Activated naive CD4-positive, alpha-beta T cell treated with anti-CD3 and anti-CD28 coated beads, Interleukin-2, amount 10 ng/mL, durations not matched to agents 7 days and 5 days (primary cell): ENCODE results near the gene KLHL29.
A peak's percentile ranks its signal among the peaks of the same experiment; 100 is the strongest.

ENCODE experiments used
- CTCF ChIA-PET: fragments of 350-600 bp; sonication (Branson Sonifier 250); formaldehyde crosslinking; loops from one replicate; lab custom pipeline; 2021; ENCODE audit warnings: antibody characterized with exemption; lab: Charles Lee
- DNase-seq: peaks from one replicate; pipeline ENCODE4 v3.0.0-alpha.2; 2020
- H3K27ac Mint-ChIP-seq: one replicate; pipeline ENCODE4 v1.8.0; 2021; ENCODE audit warnings: mild to moderate bottlenecking, moderate library complexity, mixed read lengths
- H3K27me3 Mint-ChIP-seq: one replicate; pipeline ENCODE4 v1.8.0; 2021; ENCODE audit warnings: mild to moderate bottlenecking, mixed read lengths
- H3K36me3 Mint-ChIP-seq: one replicate; pipeline ENCODE4 v1.8.0; 2021; ENCODE audit warnings: mixed read lengths
- H3K4me1 Mint-ChIP-seq: one replicate; pipeline ENCODE4 v1.8.0; 2021; ENCODE audit warnings: mixed read lengths
- H3K4me3 Mint-ChIP-seq: one replicate; pipeline ENCODE4 v1.8.0; 2021; ENCODE audit warnings: mild to moderate bottlenecking, moderate library complexity, mixed read lengths
- H3K9me3 Mint-ChIP-seq: one replicate; pipeline ENCODE4 v1.8.0; 2021; ENCODE audit warnings: mixed read lengths

Gene KLHL29

DNA sequence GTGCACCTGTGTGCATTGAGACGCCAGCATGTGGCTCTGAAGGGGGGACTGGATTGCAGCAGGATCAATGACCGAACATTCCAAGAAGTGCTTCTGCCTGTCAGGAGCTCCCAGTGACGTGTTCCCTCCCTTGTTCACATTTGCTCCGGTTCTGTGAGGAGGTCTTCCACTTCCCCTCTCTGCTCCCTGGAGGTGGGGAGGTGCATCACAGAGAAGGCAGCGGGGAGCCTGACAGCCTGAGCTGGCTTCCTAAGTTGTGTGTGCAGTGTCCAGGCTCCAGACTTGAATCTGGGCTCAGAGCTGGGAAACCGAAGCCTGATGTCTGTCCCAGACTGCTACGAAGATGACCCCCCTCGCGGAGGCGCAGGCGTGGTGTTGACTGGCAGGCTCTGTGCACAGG is 171.0 kb downstream of the KLHL29 start:
- H3K9me3 Mint-ChIP-seq: no peaks in the 10 kb centered on the region
- CTCF ChIA-PET: no interaction called here
- H3K4me1 Mint-ChIP-seq: peaks cover 9% of the 10 kb centered on the region
- H3K36me3 Mint-ChIP-seq: no peaks in the 10 kb centered on the region
- H3K4me3 Mint-ChIP-seq: no peak overlapping the region
- no peak overlapping the region for H3K27ac Mint-ChIP-seq
- DNase-seq: no peak
- peaks cover 11% of the 10 kb centered on the region for H3K27me3 Mint-ChIP-seq

GRCh38 chr2:23556929-23557328 is 171.9 kb downstream of the KLHL29 start:
- no peak for DNase-seq
- Mint-ChIP-seq H3K4me3 (no peak overlapping the region), H3K27ac (no peak overlapping the region), H3K9me3 (no peaks in the 10 kb centered on the region), H3K27me3 (peaks cover 11% of the 10 kb centered on the region), H3K4me1 (peaks cover 4% of the 10 kb centered on the region), H3K36me3 (no peaks in the 10 kb centered on the region)
- CTCF ChIA-PET: no interaction called here

DNA sequence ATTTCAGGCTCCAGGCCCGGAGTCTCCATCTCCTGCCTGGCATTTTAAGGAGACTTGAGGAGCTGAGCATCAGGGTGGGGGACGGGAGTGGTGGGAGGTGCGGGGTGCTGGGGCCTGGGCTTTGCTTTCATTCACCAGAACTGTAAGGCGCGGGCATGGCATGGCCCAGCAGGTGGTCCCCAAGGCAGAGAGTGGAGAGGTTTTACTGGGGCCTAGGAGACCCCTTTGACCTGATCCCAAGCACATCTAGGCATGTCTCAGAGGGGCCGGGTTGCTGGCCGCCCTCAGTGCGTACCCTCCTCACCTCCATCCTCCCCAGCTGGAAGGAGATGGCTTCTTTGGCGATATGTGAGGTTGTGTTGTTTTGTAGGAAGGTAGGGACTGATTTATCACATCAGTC is 172.5 kb downstream of the KLHL29 start:
- Mint-ChIP-seq H3K27ac (no peak overlapping the region), H3K36me3 (no peaks in the 10 kb centered on the region), H3K4me3 (no peak overlapping the region), H3K27me3 (peaks cover 11% of the 10 kb centered on the region), H3K9me3 (no peaks in the 10 kb centered on the region), H3K4me1 (no peaks in the 10 kb centered on the region)
- DNase-seq: no peak
- CTCF ChIA-PET: no interaction called here

DNA sequence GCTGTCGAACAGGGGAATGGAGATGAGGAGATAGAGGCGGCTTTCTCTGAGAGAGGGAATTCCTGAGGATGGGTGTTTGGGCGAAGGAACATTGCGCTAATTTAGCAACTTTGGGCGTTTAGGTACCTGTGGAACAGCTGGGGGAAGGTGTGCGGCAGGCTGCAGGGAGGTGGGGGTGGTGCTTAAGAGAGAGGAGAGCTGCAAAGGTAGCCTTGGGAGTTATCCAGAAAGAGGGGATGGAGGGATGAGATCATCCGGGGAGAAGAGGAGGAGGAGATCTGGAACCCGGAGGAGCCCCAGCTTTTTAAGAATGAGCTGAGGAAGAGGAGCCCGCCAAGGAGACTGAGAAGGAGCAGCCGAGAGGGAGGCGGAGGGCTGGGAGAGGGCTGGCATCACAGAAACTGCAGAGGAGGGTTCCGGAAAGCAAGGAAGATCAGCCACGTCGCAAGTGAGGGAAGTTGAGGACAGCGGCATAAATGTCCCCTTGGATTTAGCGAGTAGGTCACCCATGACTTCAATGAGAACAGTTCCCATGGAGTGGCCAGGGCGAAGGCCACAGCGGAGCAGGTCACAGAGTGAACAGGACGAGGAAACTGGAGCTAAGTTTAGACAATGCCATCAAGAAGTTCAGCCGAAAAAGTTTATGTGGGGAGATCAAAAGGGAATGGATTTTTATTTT is 174.7 kb downstream of the KLHL29 start:
- Mint-ChIP-seq H3K36me3 (no peaks in the 10 kb centered on the region), H3K27ac (no peak overlapping the region), H3K27me3 (peaks cover 11% of the 10 kb centered on the region), H3K9me3 (no peaks in the 10 kb centered on the region), H3K4me1 (no peaks in the 10 kb centered on the region), H3K4me3 (no peak overlapping the region)
- DNase-seq: no peak
- CTCF ChIA-PET: interaction anchor here (0.5 kb wide), 1 partner anchor 1562 kb away, joined by 3 read pairs; no protein-coding TSS in a partner anchor

GRCh38 chr2:23561088-23561487 is 176.1 kb downstream of the KLHL29 start:
- no peaks in the 10 kb centered on the region for H3K4me1 Mint-ChIP-seq
- peaks cover 11% of the 10 kb centered on the region for H3K27me3 Mint-ChIP-seq
- H3K9me3 Mint-ChIP-seq: no peaks in the 10 kb centered on the region
- no peak overlapping the region for H3K27ac Mint-ChIP-seq
- H3K36me3 Mint-ChIP-seq: no peaks in the 10 kb centered on the region
- CTCF ChIA-PET: no interaction called here
- no peak overlapping the region for H3K4me3 Mint-ChIP-seq
- DNase-seq: no peak

DNA sequence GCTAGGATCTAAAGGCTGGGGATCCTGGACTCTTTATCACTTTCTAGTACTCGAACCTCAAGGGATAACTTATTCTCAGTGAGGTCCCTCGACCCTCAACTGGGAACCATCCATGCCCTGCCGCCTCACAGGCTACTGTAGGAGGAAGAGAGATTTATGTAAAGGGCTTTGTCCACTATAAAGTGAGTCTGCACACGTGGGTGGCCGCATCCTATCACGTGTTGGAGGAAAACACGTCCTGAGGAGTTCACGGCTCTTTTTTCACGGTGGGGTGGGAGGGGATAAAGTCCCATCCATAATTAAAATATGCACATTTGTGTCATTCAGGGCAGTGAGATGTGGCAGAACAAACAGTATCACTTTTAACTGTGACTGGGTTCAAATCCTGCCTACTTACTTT is 176.6 kb downstream of the KLHL29 start:
- DNase-seq: no peak
- H3K27ac Mint-ChIP-seq: no peak overlapping the region
- CTCF ChIA-PET: no interaction called here
- H3K9me3 Mint-ChIP-seq: no peaks in the 10 kb centered on the region
- H3K36me3 Mint-ChIP-seq: no peaks in the 10 kb centered on the region
- no peaks in the 10 kb centered on the region for H3K4me1 Mint-ChIP-seq
- no peak overlapping the region for H3K4me3 Mint-ChIP-seq
- peaks cover 11% of the 10 kb centered on the region for H3K27me3 Mint-ChIP-seq

DNA sequence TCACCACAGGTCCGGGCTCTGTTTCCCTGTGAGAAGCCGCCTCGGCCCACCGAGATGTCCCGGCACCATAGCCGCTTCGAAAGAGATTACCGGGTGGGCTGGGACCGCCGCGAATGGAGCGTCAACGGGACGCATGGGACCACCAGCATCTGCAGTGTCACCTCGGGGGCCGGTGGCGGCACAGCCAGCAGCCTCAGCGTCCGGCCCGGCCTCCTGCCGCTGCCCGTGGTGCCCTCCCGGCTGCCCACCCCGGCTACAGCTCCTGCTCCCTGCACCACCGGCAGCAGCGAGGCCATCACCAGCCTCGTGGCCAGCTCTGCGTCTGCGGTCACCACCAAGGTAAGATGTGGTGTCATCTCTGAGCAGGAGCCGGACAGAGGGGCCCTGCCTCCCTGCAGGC is 177.2 kb downstream of the KLHL29 start:
- no peak for DNase-seq
- Mint-ChIP-seq H3K27me3 (peaks cover 11% of the 10 kb centered on the region), H3K27ac (no peak overlapping the region), H3K4me1 (no peaks in the 10 kb centered on the region), H3K4me3 (no peak overlapping the region), H3K36me3 (no peaks in the 10 kb centered on the region), H3K9me3 (no peaks in the 10 kb centered on the region)
- CTCF ChIA-PET: no interaction called here

DNA sequence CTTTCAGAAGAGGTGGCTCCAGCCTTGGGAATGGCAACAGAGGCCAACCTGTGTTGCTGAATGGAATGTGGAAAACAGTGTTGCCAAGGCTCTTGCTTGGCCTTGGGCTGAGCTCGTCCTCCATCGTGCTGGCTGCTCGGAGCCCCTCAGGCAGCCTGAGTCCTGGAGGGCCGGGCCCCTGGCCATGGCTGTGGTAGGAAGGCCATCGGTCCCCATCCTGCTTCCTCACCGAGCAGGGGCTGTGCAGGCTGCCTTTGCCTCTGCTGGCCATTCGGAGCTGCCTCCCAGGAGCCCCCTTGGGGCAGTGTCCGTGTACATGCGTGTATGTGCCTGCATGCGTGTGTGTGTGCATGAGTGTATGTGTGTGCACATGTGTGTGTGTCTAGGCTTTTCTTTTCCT is 178.2 kb downstream of the KLHL29 start:
- DNase-seq: no peak
- H3K27ac Mint-ChIP-seq: no peak overlapping the region
- H3K9me3 Mint-ChIP-seq: no peaks in the 10 kb centered on the region
- CTCF ChIA-PET: no interaction called here
- H3K27me3 Mint-ChIP-seq: peaks cover 11% of the 10 kb centered on the region
- H3K4me1 Mint-ChIP-seq: no peaks in the 10 kb centered on the region
- no peak overlapping the region for H3K4me3 Mint-ChIP-seq
- no peaks in the 10 kb centered on the region for H3K36me3 Mint-ChIP-seq

DNA sequence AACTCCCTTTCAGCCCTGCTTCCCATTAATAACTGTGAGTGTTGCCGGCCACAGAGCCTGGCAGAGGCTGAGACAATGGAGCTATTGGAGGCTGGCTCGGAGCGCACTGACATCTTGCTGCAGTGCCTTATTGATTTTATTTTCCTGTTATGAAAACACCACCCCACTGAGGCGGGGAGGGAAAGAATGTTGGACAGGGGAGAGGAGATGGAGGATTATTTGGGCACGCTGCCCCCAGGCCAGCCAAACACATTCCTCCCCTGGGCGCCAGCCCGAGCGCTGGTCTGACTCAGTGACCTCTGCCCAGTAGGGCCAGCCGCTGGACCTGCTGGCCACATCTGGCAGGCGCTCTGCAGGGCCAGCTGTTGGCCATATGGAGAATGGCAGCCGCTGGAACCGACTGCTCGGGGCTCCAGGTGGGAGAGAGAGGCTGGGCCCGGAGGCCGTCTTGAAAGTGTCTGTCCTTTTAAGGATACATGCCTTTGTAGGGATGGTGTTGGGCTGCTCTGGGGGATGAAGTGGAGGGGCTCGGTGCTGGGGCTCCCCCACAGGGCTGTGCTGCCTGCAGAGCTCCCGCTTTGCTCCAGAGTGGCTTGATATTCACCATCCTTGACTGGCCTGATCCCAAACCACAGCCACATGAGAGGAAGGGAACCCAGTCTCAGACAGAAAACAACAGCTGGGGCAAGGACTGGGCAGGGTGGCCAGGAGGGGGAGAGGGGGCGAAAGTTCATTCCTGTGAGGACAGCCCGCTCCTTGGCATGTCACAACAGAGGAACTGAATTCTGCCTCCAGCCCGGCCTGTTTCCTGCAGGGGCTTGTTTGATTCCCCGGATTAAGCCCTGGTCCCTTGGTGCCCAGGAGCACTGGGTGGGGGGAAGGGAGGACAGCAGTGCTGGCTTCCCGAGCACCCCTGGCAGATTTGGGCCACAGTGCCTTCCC is 179.0 kb downstream of the KLHL29 start:
- no peaks in the 10 kb centered on the region for H3K9me3 Mint-ChIP-seq
- no peaks in the 10 kb centered on the region for H3K36me3 Mint-ChIP-seq
- H3K27me3 Mint-ChIP-seq: peaks cover 12% of the 10 kb centered on the region
- no peak overlapping the region for H3K4me3 Mint-ChIP-seq
- H3K4me1 Mint-ChIP-seq: no peaks in the 10 kb centered on the region
- no peak for DNase-seq
- CTCF ChIA-PET: no interaction called here
- H3K27ac Mint-ChIP-seq: no peak overlapping the region

DNA sequence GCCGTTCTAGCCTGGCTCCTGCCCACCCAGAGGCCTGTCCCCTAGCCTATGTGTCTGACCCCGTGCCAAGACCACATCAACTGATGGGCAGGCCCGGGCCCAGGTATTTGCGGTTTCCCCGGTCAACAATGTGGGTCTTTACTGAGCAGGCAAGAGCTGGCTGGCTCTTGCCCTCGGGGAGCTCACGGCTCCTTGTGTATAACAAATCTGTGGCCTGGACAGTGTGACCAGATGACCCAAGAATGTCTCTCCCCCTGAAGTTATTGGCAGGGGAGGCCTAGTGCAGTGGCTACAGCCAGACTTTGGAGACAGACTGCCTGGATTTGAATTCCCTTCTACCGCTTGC is 179.6 kb downstream of the KLHL29 start:
- Mint-ChIP-seq H3K4me3 (no peak overlapping the region), H3K4me1 (no peaks in the 10 kb centered on the region), H3K27ac (no peak overlapping the region), H3K27me3 (peaks cover 7% of the 10 kb centered on the region), H3K9me3 (no peaks in the 10 kb centered on the region), H3K36me3 (no peaks in the 10 kb centered on the region)
- CTCF ChIA-PET: no interaction called here
- DNase-seq: no peak

GRCh38 chr2:23565374-23565773 is 180.4 kb downstream of the KLHL29 start:
- Mint-ChIP-seq H3K4me3 (no peak overlapping the region), H3K36me3 (no peaks in the 10 kb centered on the region), H3K4me1 (no peaks in the 10 kb centered on the region), H3K27ac (no peak overlapping the region), H3K27me3 (peaks cover 5% of the 10 kb centered on the region), H3K9me3 (no peaks in the 10 kb centered on the region)
- CTCF ChIA-PET: no interaction called here
- no peak for DNase-seq

- Mint-ChIP-seq H3K4me1 (no peaks in the 10 kb centered on the region), H3K9me3 (no peaks in the 10 kb centered on the region), H3K27ac (no peak overlapping the region), H3K4me3 (no peak overlapping the region), H3K27me3 (peaks cover 5% of the 10 kb centered on the region), H3K36me3 (no peaks in the 10 kb centered on the region)
- DNase-seq: no peak
- CTCF ChIA-PET: interaction anchor here (0.9 to 1.8 kb wide), 2 partner anchors 162 to 203 kb away, joined by 3 to 5 read pairs; no protein-coding TSS in a partner anchor
Observed at GRCh38 chr2:23565814-23566213, 180.8 kb downstream of the KLHL29 start.

DNA sequence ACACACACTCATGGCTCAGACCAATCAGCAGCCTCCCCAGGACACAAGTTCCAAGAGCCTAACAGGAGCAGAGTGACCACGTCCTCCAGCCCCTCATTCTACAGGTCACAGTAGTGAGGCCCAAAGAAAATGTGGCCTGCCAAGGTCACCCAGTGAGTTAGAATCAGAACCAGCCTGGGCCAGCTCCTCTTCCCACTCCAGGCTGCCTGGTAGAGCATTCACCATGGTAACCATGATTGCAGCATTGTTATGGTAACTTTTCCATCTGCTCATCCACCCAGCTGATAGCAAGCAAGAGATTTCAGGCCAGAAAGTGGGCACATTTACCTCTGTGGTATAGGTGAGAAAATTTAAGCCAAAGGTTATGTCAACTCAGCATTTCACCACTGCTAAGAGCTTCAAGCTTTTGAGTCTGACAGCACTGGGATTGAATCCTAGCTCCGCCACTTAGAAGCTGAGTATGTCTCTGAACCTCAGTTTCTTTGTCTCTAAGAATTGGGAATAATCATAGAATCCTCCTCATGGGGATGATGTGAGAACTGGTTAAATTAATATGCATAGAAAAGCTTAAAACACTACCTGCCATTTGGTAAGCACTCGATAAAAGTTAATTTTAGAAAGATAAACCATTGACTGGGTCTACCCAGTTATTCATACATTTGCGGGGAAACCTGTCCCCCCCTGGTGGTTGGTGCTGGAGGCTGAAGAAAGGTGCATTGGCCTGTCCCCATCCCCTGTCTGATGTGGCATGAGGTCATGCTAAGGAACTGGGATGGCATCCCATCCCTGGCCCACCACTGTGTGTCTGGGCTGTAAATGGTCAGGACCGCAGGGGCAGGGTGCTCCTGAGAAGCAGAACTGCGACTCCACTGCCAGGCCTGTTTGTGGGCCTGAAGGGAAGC is 181.5 kb downstream of the KLHL29 start:
- DNase-seq: peak; percentile 64
- no peaks in the 10 kb centered on the region for H3K4me1 Mint-ChIP-seq
- H3K27me3 Mint-ChIP-seq: peaks cover 5% of the 10 kb centered on the region
- CTCF ChIA-PET: interaction anchor here (0.7 to 1.8 kb wide), 5 partner anchors 41 to 204 kb away, joined by 3 to 5 read pairs (median 3); no protein-coding TSS in a partner anchor
- no peak overlapping the region for H3K4me3 Mint-ChIP-seq
- no peak overlapping the region for H3K27ac Mint-ChIP-seq
- no peaks in the 10 kb centered on the region for H3K36me3 Mint-ChIP-seq
- H3K9me3 Mint-ChIP-seq: no peaks in the 10 kb centered on the region

GRCh38 chr2:23567161-23567756 is 182.3 kb downstream of the KLHL29 start:
- CTCF ChIA-PET: interaction anchor here (1.8 kb wide), 1 partner anchor 163 kb away, joined by 5 read pairs; no protein-coding TSS in a partner anchor
- Mint-ChIP-seq H3K4me1 (no peaks in the 10 kb centered on the region), H3K27me3 (peaks cover 5% of the 10 kb centered on the region), H3K27ac (no peak overlapping the region), H3K36me3 (no peaks in the 10 kb centered on the region), H3K4me3 (no peak overlapping the region), H3K9me3 (no peaks in the 10 kb centered on the region)
- no peak for DNase-seq
